Testis (tissue), 3 donors: Measurements from ENCODE around the gene DGKD. TPM values are rescaled to one million over a fixed set of nuclear protein-coding genes. Genes with fewer than 3 reads are reported as not detected.

ENCODE experiments used
- DNase-seq: peaks from one replicate; pipeline ENCODE4 v3.0.0-alpha.2; 2019
- H3K27ac ChIP-seq, 2 donors: fragments of 200-600 bp; sonication (generic); one replicate each; pipeline ENCODE4 v1.5.1; 2019
- H3K27me3 ChIP-seq: fragments of 200-600 bp; sonication (generic); one replicate; pipeline ENCODE4 v1.5.1; 2019
- H3K36me3 ChIP-seq: fragments of 200-600 bp; sonication (generic); one replicate; pipeline ENCODE4 v1.5.1; 2017; ENCODE audit warnings: low read depth; ENCODE audit errors: missing control alignments
- H3K4me1 ChIP-seq: fragments of 200-600 bp; sonication (generic); one replicate; pipeline ENCODE4 v1.5.1; 2019
- H3K4me3 ChIP-seq, 2 donors: fragments of 200-600 bp; sonication (generic); one replicate each; pipeline ENCODE4 v1.5.1; 2017 to 2019
- H3K9me3 ChIP-seq: fragments of 200-600 bp; sonication (generic); one replicate; pipeline ENCODE4 v1.5.1; 2017
- POLR2A ChIP-seq: fragments of 450-650 bp; IDR thresholded peaks from one replicate; pipeline ENCODE4 v1.6.1; 2017; ENCODE audit warnings: antibody characterized with exemption, mild to moderate bottlenecking, moderate library complexity
- WGBS, 2 donors: methylation state at CpG; one replicate each; pipeline ENCODE4 v1.1.5; 2018; 5-methylcytosine and 5-hydroxymethylcytosine counted together
- intact Hi-C: fragments of 100-400 bp; cut with DNase I; formaldehyde crosslinking; loops from one replicate; pipeline ENCODE4 v1.15.1; 2023; ENCODE audit warnings: low total_unique reads
- polyA plus RNA-seq: library from polyadenylated mRNA; stranded (reverse); fragments of 350-450 nt; fragmentation: Illumina TruSeq; extraction: RNeasy Lipid Tissue Mini Kit (QIAGEN cat#74804); gene quantifications from one replicate; pipeline ENCODE4 v1.2.3, GENCODE V29; 2014; ENCODE audit warnings: low read depth, low replicate concordance; ENCODE audit not compliant: insufficient read depth
- total RNA-seq, 2 donors: library from RNA; depleted of rRNA; stranded (reverse); fragments of >200 nt; gene quantifications; one replicate each; pipeline ENCODE4 v1.2.3, GENCODE V29; 2016
- TF ChIP-seq, protein P1 (sequence below), 3 experiments: fragments of 450-650 bp in 2 of 3; fragments of 200-600 bp in 1 of 3; sonication (generic) in 1 of 3; IDR thresholded peaks; one replicate each; pipeline ENCODE4 v1.5.1; 2016 to 2019; ENCODE audit warnings: antibody characterized with exemption in 3 of 3, mild to moderate bottlenecking in 2 of 3, moderate library complexity in 1 of 3

Gene DGKD
- total and polyA plus RNA-seq, 3 donors from 2014 or later: 65.1 to 80.1 (median 66.7) TPM

DNA sequence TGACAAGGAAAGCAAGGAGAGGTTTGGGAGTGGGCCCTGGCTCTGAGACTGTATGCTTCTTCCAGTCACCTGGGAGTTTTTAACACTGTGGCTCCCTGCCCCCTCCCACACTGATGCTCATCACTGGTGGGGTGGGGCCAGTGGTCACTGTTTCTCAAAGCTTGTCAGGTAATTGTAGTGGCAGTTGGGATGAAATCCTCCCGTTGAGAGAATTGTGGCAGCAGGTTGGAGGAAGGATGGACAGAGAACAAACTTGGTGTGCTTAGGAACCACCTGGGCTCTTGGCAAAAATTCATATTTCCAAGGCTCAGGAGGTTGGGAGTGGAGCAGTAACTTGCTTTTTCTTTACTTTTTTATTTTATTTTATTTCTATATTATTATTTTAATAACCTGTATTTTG lies 25.1 kb downstream of the DGKD start:
- DNase-seq: no peak
- TF ChIP-seq, protein P1, sequence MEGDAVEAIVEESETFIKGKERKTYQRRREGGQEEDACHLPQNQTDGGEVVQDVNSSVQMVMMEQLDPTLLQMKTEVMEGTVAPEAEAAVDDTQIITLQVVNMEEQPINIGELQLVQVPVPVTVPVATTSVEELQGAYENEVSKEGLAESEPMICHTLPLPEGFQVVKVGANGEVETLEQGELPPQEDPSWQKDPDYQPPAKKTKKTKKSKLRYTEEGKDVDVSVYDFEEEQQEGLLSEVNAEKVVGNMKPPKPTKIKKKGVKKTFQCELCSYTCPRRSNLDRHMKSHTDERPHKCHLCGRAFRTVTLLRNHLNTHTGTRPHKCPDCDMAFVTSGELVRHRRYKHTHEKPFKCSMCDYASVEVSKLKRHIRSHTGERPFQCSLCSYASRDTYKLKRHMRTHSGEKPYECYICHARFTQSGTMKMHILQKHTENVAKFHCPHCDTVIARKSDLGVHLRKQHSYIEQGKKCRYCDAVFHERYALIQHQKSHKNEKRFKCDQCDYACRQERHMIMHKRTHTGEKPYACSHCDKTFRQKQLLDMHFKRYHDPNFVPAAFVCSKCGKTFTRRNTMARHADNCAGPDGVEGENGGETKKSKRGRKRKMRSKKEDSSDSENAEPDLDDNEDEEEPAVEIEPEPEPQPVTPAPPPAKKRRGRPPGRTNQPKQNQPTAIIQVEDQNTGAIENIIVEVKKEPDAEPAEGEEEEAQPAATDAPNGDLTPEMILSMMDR (IDR thresholded peaks at IDR 0.05): no peak
- TF ChIP-seq POLR2A: no peak
- Histone ChIP-seq H3K27me3 (no peaks in the 10 kb centered on the region), H3K27ac (no peak overlapping the region), H3K4me3 (no peak overlapping the region), H3K9me3 (no peaks in the 10 kb centered on the region), H3K36me3 (no peaks in the 10 kb centered on the region), H3K4me1 (no peaks in the 10 kb centered on the region)
- 43 to 45% methylated on average over 1 of the region's 1 CpG for WGBS, 2 donors
- intact Hi-C loops: no loop called here

DNA sequence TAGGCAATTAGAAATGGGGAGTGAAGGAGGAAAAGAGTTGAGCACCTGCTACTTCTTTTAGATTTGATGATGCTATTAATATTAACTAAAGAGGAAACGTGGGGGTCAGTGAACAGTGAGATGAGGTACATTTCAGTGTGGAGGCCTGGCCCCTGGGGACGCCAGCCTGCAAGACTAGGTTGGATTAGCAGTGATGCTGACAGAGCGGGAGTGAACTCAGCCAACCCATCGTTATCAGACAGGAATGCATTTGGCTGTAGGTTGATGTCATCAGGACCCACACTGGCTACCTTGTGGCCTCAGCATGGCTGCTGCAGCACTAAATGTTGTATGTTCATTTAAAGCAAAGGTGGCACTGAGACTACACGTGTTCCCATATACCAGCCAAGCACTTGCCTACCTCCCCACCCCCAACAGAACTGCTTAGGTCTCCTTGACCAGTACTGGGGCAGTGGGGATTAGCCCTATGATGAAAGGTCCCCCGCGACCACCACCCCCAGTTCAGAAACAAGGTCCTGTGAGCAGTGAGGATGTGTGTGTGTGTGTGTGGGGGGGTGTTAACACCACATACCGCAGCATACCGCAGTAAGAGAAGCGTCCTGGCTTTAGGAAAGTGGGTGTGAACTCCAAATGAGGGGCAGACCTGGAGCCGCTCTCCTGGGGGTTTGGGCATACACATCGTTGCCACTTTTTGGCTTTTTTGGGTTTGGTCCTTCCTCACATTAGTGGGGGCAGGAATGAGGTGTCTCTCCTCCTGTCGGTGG lies 26.0 kb downstream of the DGKD start:
- Histone ChIP-seq H3K9me3 (no peaks in the 10 kb centered on the region), H3K27me3 (no peaks in the 10 kb centered on the region), H3K36me3 (no peaks in the 10 kb centered on the region), H3K4me3 (no peak overlapping the region), H3K27ac (no peak overlapping the region), H3K4me1 (no peaks in the 10 kb centered on the region)
- intact Hi-C loops: no loop called here
- TF ChIP-seq POLR2A: no peak
- TF ChIP-seq, protein P1 (IDR thresholded peaks at IDR 0.05): no peak
- no peak for DNase-seq
- WGBS, 2 donors: 82 to 91% methylated on average over 13 of the region's 13 CpGs

DNA sequence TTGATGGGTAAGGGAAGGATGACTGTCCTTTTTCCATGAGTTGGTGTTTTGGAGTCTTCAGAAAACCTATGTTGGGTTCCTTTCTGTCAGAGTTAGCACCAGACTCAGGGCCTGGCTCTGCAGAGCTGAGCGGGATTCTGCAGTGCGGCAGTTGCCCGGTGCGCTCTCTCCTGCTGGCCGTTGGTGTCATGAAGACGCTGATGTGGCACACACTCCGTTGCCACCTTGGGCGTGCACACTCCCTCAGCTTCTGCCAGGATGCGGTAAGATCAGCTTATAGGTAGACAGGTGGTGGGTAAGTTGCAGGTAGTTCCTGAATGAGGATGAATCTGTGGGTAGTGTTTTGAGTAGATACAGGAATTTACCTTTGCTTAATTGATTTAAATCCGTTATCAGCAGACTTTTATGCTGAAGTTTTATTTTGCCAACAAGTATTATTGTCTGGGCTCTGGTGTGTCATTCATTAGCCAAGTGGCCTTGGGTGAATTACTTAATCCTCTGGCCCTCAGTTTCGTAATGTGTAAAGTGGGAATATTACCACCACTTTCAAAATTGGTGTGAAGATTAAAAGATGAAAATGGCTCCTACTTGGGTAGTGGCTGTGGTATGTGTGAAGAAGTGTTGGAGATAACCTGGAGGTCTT lies 26.8 kb downstream of the DGKD start:
- intact Hi-C loops: no loop called here
- no peak overlapping the region for H3K27ac ChIP-seq
- no peaks in the 10 kb centered on the region for H3K4me1 ChIP-seq
- H3K9me3 ChIP-seq: no peaks in the 10 kb centered on the region
- H3K27me3 ChIP-seq: no peaks in the 10 kb centered on the region
- 89 to 91% methylated on average over 11 of the region's 11 CpGs for WGBS, 2 donors
- TF ChIP-seq, protein P1 (IDR thresholded peaks at IDR 0.05): no peak
- no peak for TF ChIP-seq POLR2A
- DNase-seq: no peak
- no peak overlapping the region for H3K4me3 ChIP-seq
- no peaks in the 10 kb centered on the region for H3K36me3 ChIP-seq

DNA sequence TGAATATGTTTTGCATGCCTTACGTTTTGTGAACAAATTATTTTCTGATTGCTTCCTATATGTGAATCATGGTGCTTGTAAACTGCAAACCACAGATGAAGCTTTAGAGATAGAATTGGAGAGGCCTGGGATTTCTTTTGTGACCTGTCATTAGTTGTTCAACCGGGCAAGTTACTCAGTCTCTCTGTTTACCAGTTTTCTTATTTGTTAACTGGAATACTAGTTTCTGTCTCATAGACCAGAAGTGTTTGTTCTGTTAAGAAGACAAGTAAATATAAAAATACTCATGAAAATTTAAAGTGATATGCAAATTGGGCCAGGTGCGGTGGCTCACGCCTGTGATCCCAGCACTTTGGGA lies 27.3 kb downstream of the DGKD start:
- Histone ChIP-seq H3K4me3 (no peak overlapping the region), H3K9me3 (no peaks in the 10 kb centered on the region), H3K27me3 (no peaks in the 10 kb centered on the region), H3K4me1 (no peaks in the 10 kb centered on the region), H3K36me3 (no peaks in the 10 kb centered on the region), H3K27ac (no peak overlapping the region)
- 94 to 95% methylated on average over 4 of the region's 4 CpGs for WGBS, 2 donors
- intact Hi-C loops: no loop called here
- TF ChIP-seq, protein P1 (IDR thresholded peaks at IDR 0.05): no peak
- no peak for TF ChIP-seq POLR2A
- no peak for DNase-seq
